Measurements from ENCODE around the gene LY6G6D.
"Not testable (repeated sequence)": the region's sequence is repeated elsewhere in the genome, so short reads cannot be mapped to it uniquely, and the experiment has no call there.

The LY6G6D gene

DNA sequence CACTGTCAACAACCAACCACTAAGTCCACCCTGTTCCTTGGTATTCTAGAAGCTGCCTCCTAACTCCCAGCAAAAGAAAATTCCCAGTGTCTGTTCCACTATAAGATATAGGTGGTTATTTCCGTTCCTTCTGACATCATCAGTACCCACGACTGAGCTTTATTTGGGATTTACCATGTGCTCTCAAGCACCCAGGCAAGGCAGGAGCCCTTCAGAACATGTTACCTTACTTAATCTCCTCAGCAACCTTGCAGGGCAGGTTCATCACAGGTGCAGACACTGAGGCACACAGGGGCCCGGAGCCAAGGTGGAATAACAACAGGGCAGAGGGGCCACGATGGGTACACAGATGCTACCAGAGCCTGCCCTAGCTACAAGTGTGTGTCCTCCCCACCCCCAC is 22.8 kb upstream of the LY6G6D start:
- DNase-seq (ENCODE audit: low read depth in 2 of 2): no peak

- DNase-seq (ENCODE audit: low read depth in 2 of 2): no peak
Measured at GRCh38 chr6:31692886-31693285, 22.3 kb upstream of the LY6G6D start.

DNA sequence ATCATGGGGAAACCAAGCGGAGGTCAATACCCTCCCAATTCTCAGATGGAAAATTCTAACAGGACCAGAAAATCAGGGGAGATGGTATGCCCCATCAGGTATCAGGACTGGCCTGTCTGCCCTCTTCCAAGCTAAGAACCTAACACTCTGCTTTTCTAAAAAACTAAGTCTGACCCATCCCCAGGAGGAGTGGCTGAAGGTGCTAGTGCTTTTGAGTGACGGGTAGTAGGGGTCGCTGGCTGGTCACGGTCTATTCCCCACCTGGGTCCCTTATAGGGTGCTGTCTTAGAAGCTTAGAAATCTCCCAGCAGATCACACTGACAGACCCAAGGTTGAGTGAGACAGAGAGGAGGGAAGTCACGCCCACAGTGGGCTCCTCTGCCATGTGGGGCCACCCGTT is 21.6 kb upstream of the LY6G6D start:
- DNase-seq (ENCODE audit: low read depth in 2 of 2): no peak

DNA sequence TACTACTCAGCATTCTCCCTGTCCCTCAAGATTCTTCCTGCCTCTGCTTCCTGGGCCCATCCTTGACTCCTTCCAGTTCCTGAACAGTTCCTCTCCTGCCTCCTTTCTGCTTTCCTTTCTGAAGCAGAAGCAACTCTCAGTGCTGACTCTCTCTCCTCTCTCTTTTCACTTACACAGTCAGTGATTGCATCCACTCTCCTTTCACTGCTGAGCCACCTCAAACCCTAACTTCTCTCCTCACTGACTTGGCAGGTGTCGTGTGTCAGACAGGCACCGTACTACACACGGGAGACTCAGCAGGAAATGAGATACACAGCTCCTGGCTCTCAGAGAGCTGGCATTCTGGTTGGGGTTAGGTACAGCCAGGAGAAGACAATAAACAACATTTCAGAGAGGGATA is 17.6 kb upstream of the LY6G6D start:
- DNase-seq (ENCODE audit: low read depth in 2 of 2): no peak

GRCh38 chr6:31700740-31701401 is 14.3 kb upstream of the LY6G6D start:
- no peak for DNase-seq (ENCODE audit: low read depth in 2 of 2)

DNA sequence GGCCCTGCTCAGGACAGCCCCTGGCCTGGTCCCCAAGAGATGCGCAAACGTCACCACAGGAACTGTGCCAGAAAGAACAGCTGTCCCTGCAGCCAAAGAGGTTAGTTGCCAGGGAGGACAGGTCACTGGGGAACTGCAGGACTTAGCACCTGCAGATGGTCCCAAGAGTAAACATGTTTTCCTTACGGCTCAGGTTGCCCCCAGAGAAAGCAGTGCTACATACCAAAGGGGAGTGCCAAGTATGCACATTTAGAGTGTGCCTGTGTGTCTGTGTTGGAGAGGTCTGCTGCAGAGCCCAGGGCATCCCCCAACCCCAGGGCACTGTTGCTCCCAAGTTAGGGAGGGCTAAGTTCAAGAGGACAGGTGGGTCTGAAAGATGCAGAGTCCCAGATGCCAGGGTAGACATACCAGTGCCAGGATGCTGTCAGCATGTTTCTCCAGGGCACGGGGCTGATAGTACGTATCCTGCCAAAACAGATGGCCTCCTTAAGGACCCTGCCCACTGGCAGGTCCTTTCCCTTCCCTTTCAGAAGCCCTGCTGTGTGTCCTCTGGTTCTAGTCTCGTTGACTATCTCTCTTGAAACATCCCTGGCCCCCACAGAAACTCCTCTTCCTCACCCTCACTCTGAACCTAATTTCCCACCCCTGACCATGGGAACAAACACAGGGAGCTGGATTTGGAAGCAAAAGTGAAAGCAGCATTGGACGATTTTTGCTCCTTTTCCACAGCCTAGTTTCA is 13.3 kb upstream of the LY6G6D start:
- no peak for DNase-seq (ENCODE audit: low read depth in 2 of 2)

DNA sequence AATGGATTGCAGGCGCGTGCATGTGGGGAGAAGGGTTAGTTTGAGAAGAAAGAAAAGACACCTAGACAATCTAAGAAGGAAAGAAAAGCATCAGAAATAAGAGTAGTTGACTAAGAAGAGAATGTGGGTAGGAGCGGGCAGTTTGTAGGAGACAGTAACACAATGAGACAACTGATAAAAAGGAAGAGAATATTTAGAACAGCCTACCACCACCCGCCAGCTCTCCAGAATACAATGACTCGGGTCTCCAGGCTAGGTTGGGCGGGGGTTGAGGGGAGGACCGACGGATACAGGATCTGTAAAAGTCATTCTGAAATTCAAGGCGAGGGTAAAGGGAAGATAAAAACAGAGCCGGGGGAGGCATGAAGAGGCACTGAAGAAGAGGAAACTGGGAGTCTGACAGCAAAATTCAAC is 12.7 kb upstream of the LY6G6D start:
- no peak for DNase-seq (ENCODE audit: low read depth in 2 of 2)

GRCh38 chr6:31702819-31703716 is 12.1 kb upstream of the LY6G6D start, which contains the start of gene ABHD16A:
Gene ABHD16A (minus strand): TSS chr6:31703324. CDS start chr6:31703281, 43 bp downstream.
- peak; percentile 96 to 97 for DNase-seq (ENCODE audit: low read depth in 2 of 2)

- DNase-seq (ENCODE audit: low read depth in 2 of 2): no peak
Measured at GRCh38 chr6:31705931-31706330, 9.2 kb upstream of the LY6G6D start.

- DNase-seq (ENCODE audit: low read depth in 2 of 2): no peak
Measured at GRCh38 chr6:31706599-31706998, 8.5 kb upstream of the LY6G6D start, which contains the start of gene LY6G6F. Gene LY6G6F (plus strand): TSS chr6:31706866. CDS start chr6:31706907, 41 bp downstream.

DNA sequence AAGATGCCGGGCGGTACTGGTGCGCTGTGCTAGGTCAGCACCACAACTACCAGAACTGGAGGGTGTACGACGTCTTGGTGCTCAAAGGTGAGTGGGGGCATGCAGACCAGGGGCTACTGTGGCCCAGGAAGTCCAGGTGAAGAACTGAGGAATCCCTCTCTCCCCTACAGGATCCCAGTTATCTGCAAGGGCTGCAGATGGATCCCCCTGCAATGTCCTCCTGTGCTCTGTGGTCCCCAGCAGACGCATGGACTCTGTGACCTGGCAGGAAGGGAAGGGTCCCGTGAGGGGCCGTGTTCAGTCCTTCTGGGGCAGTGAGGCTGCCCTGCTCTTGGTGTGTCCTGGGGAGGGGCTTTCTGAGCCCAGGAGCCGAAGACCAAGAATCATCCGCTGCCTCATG is 7.4 kb upstream of the LY6G6D start:
- no peak for DNase-seq (ENCODE audit: low read depth in 2 of 2)

DNA sequence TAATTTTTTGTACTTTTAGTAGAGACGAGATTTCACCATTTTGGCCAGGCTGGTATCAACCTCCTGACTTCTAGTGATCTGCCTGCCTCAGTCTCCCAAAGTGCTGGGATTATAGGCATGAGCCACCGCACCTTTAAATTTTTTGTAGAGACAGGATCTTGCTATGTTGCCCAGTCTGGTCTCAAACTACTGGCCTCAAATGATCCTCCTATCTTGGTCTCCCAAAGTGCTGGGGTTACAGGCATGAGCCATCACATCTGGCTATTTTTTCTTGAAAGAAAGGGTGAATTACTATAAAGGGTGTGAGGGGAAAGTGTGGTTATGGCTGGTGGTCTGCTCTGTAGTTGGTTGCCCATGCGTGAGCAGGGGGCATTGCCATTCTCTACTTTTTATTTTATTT is 6.9 kb upstream of the LY6G6D start:
- no peak for DNase-seq (ENCODE audit: low read depth in 2 of 2)

DNA sequence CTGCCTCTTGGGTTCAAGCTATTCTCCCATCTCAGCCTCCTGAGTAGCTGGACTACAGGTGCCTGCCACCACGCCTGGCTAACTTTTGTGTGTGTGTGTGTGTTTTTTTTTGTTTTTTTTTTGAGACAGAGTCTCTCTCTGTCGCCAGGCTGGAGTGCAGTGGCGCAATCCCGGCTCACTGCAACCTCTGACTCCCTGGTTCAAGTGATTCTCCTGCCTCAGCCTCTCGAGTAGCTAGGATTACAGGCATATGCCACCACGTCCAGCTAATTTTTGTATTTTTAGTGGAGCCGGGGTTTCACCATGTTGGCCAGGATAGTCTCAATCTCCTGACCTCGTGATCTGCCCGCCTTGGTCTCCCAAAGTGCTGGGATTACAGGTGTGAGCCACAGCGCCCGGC is 6.0 kb upstream of the LY6G6D start:
- not testable (repeated sequence) for DNase-seq (ENCODE audit: low read depth in 2 of 2)

DNA sequence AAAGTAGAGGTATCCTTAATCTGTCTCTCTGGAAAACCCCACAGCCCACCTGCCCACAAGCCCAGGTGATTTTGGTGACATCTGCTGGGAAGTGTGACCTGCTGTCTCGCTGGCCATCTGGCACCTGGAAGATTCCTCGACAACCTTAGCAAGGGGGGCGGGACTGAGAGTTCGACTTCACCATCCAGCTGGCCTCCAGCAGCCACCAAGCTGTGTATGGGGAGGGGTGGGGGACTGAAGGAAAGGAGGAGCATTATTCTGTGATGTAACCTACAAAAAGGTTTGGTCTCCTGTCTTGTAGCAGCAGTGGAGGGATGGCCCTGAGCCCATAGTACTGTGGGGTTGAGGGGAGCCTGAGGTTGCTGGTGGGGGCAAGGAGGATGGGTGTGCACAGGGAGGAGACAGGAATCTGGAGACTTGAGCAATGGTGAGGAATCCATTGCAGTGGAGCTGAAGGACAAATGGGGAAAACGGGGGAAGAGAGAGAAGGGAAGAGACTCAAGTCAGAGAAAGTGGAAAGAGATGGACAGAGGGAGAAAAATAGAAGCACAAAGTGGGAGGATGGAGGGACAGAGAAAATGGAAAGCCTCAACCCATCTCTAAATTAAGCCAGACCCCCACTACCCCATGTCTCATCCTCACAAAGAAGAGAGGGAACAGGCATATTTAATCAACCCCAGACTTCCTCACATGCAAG is 4.5 kb upstream of the LY6G6D start:
- no peak for DNase-seq (ENCODE audit: low read depth in 2 of 2)

- no peak for DNase-seq (ENCODE audit: low read depth in 2 of 2)
Measured at GRCh38 chr6:31711233-31711632, 3.9 kb upstream of the LY6G6D start.

- DNase-seq (ENCODE audit: low read depth in 2 of 2): no peak
Measured at GRCh38 chr6:31712296-31712695, 2.9 kb upstream of the LY6G6D start.

DNA sequence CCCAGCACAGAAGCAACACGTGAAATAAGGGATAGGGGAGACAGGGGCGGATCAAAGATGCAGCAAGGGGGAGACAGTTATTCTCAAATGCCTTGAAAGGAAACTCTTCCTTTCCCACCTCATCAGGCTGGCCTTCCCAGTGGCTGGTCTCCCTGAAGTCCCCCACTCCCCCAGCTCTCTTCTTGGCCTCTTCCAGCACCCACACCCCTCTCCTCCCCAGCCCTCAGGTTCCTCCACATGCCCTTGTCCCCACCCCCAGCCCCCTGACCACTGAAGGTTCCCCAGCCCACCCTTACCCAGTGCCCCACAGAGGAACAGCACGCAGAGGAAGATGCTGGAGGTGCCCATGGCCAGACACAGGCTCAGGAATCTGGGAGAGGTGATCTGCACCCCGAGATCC is 1.7 kb upstream of the LY6G6D start:
- no peak for DNase-seq (ENCODE audit: low read depth in 2 of 2)

- DNase-seq (ENCODE audit: low read depth in 2 of 2): no peak
Measured at GRCh38 chr6:31713991-31714684, 1.0 kb upstream of the LY6G6D start.

DNA sequence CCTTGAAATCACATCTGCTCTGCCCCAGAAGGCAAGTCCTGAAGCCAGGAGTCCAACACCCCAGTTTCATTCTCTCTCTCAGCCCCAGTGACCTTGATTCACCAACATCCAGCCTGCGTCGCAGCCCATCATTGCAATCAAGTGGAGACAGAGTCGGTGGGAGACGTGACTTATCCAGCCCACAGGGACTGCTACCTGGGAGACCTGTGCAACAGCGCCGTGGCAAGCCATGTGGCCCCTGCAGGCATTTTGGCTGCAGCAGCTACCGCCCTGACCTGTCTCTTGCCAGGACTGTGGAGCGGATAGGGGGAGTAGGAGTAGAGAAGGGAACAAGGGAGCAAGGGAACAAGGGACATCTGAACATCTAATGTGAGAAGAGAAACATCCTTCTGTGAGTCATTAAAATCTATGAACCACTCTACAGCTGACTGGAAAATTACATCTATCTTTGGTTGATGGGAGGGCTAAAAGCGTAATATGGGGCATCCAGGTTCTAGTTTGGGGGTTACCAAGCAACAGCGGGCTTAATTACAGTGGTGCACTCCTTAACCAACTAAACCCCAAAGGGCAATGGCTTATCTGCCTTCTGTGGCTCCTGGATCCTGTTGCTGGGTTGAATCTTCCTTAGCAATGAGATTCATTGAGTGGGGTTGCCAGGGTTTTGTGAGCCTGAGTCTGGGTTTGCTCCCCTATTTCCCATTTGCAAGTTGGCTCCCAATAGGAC is 2.5 kb downstream of the LY6G6D start:
- no peak for DNase-seq (ENCODE audit: low read depth in 2 of 2)

DNA sequence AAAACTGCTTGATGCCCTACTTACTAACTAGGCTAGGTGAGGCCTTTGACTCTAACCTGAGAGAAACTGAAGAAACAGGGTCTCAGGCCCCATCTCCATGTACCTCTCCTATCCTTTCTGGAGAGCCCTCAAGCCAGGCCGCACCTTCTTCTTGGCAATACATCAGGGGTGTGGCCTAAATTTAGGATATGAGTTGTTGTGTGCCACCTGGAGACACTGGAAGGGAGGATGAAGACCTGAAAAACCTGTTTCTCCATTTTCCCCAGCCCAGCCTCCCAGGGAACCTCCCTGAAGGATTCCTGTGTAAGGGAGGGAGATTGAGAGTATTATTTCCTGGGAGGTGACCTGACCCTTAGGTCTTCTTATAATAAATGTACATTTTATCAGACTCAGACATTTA is 3.1 kb downstream of the LY6G6D start:
- no peak for DNase-seq (ENCODE audit: low read depth in 2 of 2)

Data from fibroblast of skin of left quadriceps (primary cell).